ENCODE results near the gene NT5DC1. TPM values are rescaled to one million over a fixed set of nuclear protein-coding genes. Genes with fewer than 3 reads are reported as not detected.

NT5DC1 gene
- total and polyA plus RNA-seq, 2 experiments from 2014 or later = 27.0 to 29.8 TPM

GRCh38 chr6:116278854-116279231 lies 178.2 kb downstream of the NT5DC1 start:
- H3K27me3 Mint-ChIP-seq (ENCODE audit: insufficient read depth, low read depth, poor library complexity) = peaks cover 6% of the 10 kb centered on the region
- no peaks in the 10 kb centered on the region for H3K9me2 ChIP-seq (ENCODE audit: insufficient read depth)
- peak overlapping the region; percentile 93 for H3K4me3 Mint-ChIP-seq
- H3K27ac Mint-ChIP-seq = peak overlapping the region; percentile 100
- peak overlapping the region; percentile 90 for H3K27ac ChIP-seq (ENCODE audit: low read depth)
- no peaks in the 10 kb centered on the region for H3K36me3 ChIP-seq (ENCODE audit: insufficient read depth)
- H3K27me3 ChIP-seq (ENCODE audit: insufficient read depth) = no peaks in the 10 kb centered on the region
- DNase-seq (ENCODE audit: low spot score) (peak; percentile 45), ATAC-seq (peak; percentile 8)
- peaks cover 50% of the 10 kb centered on the region for H3K79me2 ChIP-seq (replicated peaks; ENCODE audit: insufficient read depth)
- H2AFZ ChIP-seq = no peak overlapping the region
- peaks cover 21% of the 10 kb centered on the region for H3K4me1 ChIP-seq (ENCODE audit: insufficient read depth)
- no peaks in the 10 kb centered on the region for H3K9me3 Mint-ChIP-seq
- TF ChIP-seq STAT1 (IDR thresholded peaks at IDR 0.05; ENCODE audit: unreplicated experiment) (no peak), REST (IDR thresholded peaks at IDR 0.05; ENCODE audit: unreplicated experiment) (no peak), JUNB (IDR thresholded peaks at IDR 0.05; ENCODE audit: unreplicated experiment) (no peak), ZNF462 (CRISPR knock-in tag; IDR thresholded peaks at IDR 0.05) (no peak), EZH2 (IDR thresholded peaks at IDR 0.05; ENCODE audit: low read depth, unreplicated experiment) (no peak), ZNF331 (CRISPR knock-in tag; IDR thresholded peaks at IDR 0.05; ENCODE audit: low read depth) (no peak), ETS1 (IDR thresholded peaks at IDR 0.05) (no peak), CREB1 (CRISPR knock-in tag; IDR thresholded peaks at IDR 0.05; ENCODE audit: low read depth) (no peak), NANOG (IDR thresholded peaks at IDR 0.05; ENCODE audit: borderline replicate concordance) (no peak), ZNF114 (CRISPR knock-in tag; IDR thresholded peaks at IDR 0.05) (no peak), CTCF (conservative IDR thresholded peaks at IDR 0.05; ENCODE audit: low read depth in 2 of 2) (no peak), EZH2phosphoT487 (IDR thresholded peaks at IDR 0.05; ENCODE audit: unreplicated experiment) (no peak), POLR2AphosphoS5 (IDR thresholded peaks at IDR 0.05; ENCODE audit: low read depth) (no peak)
- peak overlapping the region; percentile 85 for H3K4me2 ChIP-seq
- no peaks in the 10 kb centered on the region for H3F3A ChIP-seq (replicated peaks; ENCODE audit: low read depth)
- H3K4me3 ChIP-seq = peak overlapping the region; percentile 84
- H3K4me1 Mint-ChIP-seq = peaks cover 42% of the 10 kb centered on the region
- peaks cover 11% of the 10 kb centered on the region for H4K20me1 ChIP-seq (replicated peaks; ENCODE audit: insufficient read depth)
- H3K36me3 Mint-ChIP-seq (ENCODE audit: low read depth) = peaks cover 28% of the 10 kb centered on the region

All from GM23338 (cell line).